H1 (cell line): Measurements from ENCODE around the gene TMEM236. TPM values are rescaled to one million over a fixed set of nuclear protein-coding genes. Genes with fewer than 3 reads are reported as not detected.

ENCODE experiments used
- CTCF ChIA-PET: fragments of 300-600 bp; sonication (Branson Sonifier 250); formaldehyde crosslinking; loops from one replicate; lab custom pipeline; 2021; ENCODE audit not compliant: partially characterized antibody; lab: Charles Lee
- POLR2A ChIA-PET: fragments of 300-600 bp; sonication (Branson Sonifier 250); formaldehyde crosslinking; loops from one replicate; lab custom pipeline; 2021; ENCODE audit warnings: inconsistent platforms; ENCODE audit not compliant: partially characterized antibody; lab: Charles Lee
- DNase-seq, 2 experiments: peaks; one replicate each; pipeline versions ENCODE4 v3.0.0 to v3.0.0-alpha.2; 2010 to 2022; ENCODE audit warnings: low spot score in 2 of 2, low read depth in 1 of 2, mixed read lengths in 1 of 2
- FAIRE-seq: peaks from 2 replicates; lab custom pipeline; 2011; peaks lifted over from hg19 to GRCh38; lab: Jason Lieb, UNC
- H2AFZ ChIP-seq: 2 replicates; pipeline ENCODE4 v1.8.1; 2012; ENCODE audit warnings: low read length, inconsistent platforms
- H2AK5ac ChIP-seq: 2 replicates; pipeline ENCODE4 v1.6.1; 2013; ENCODE audit warnings: low read depth, low read length
- H2BK120ac ChIP-seq: replicated peaks from 2 replicates; pipeline ENCODE3; 2013; ENCODE audit warnings: low read depth, low read length, inconsistent platforms
- H2BK12ac ChIP-seq: 2 replicates; pipeline ENCODE4 v1.6.1; 2013; ENCODE audit warnings: low read depth, low read length
- H2BK15ac ChIP-seq: 2 replicates; pipeline ENCODE4 v1.6.1; 2013; ENCODE audit warnings: low read length
- H2BK20ac ChIP-seq: 2 replicates; pipeline ENCODE4 v1.6.1; 2013; ENCODE audit warnings: low read length
- H2BK5ac ChIP-seq: 2 replicates; pipeline ENCODE4 v1.6.1; 2013; ENCODE audit warnings: low read depth, low read length
- H3K14ac ChIP-seq: 2 replicates; pipeline ENCODE4 v1.6.1; 2013; ENCODE audit warnings: inconsistent platforms; ENCODE audit not compliant: insufficient read length
- H3K18ac ChIP-seq: 2 replicates; pipeline ENCODE4 v1.6.1; 2013; ENCODE audit warnings: low read length; ENCODE audit errors: extremely low read depth
- H3K23ac ChIP-seq: 2 replicates; pipeline ENCODE4 v1.6.1; 2013; ENCODE audit warnings: inconsistent platforms; ENCODE audit not compliant: insufficient read length
- H3K23me2 ChIP-seq: 2 replicates; pipeline ENCODE4 v1.6.1; 2013; ENCODE audit warnings: low read depth, low read length
- H3K27ac ChIP-seq: 2 replicates; pipeline ENCODE4 v1.6.1; 2011; ENCODE audit warnings: low read depth, low read length, inconsistent platforms
- H3K27me3 ChIP-seq, 4 experiments: replicated peaks in 1 of 4; 1 replicate in 1 of 4; 2 replicates in 3 of 4; pipeline versions ENCODE4 v1.6.1 to v1.8.1; 2011 to 2013; ENCODE audit warnings: low read length in 3 of 4, mild to moderate bottlenecking in 3 of 4, inconsistent platforms in 2 of 4, mixed read lengths in 2 of 4, moderate library complexity in 1 of 4; ENCODE audit not compliant: control insufficient read depth in 3 of 4, insufficient read depth in 3 of 4; ENCODE audit errors: extremely low read depth in 1 of 4
- H3K36me3 ChIP-seq, 4 experiments: 2 replicates each; pipeline versions ENCODE4 v1.6.1 to v1.8.1; 2011 to 2013; ENCODE audit warnings: mild to moderate bottlenecking in 4 of 4, low read length in 3 of 4, moderate library complexity in 2 of 4, control low read depth in 1 of 4, inconsistent platforms in 1 of 4; ENCODE audit not compliant: insufficient read depth in 4 of 4, control insufficient read depth in 2 of 4
- H3K4ac ChIP-seq: replicated peaks from 2 replicates; pipeline ENCODE3; 2013; ENCODE audit warnings: low read length, low read depth, mixed read lengths, inconsistent platforms; ENCODE audit not compliant: insufficient read length
- H3K4me1 ChIP-seq, 4 experiments: replicated peaks in 1 of 4; 1 replicate in 1 of 4; 2 replicates in 3 of 4; pipeline versions ENCODE4 v1.6.1 to v1.8.1; 2011 to 2013; ENCODE audit warnings: low read length in 3 of 4, inconsistent platforms in 2 of 4, mixed read lengths in 1 of 4; ENCODE audit not compliant: insufficient read depth in 4 of 4, control insufficient read depth in 3 of 4
- H3K4me2 ChIP-seq, 2 experiments: 2 replicates each; pipeline versions ENCODE4 v1.6.1 to v1.8.1; 2011 to 2013; ENCODE audit warnings: low read depth in 2 of 2, low read length in 2 of 2, control low read depth in 1 of 2, inconsistent platforms in 1 of 2, mild to moderate bottlenecking in 1 of 2; ENCODE audit not compliant: insufficient read depth in 1 of 2
- H3K4me3 ChIP-seq, 4 experiments: fragments of 200-600, 300-600 bp in 1 of 4; sonication (generic), shearing (Covaris generic), sonication (Bioruptor Twin) in 1 of 4; 2 replicates each; pipeline versions ENCODE4 v1.5.1 to v1.8.1; 2011 to 2016; ENCODE audit warnings: low read length in 4 of 4, low read depth in 3 of 4, control low read depth in 2 of 4, inconsistent platforms in 2 of 4, mild to moderate bottlenecking in 2 of 4, mixed read lengths in 1 of 4, moderate library complexity in 1 of 4; ENCODE audit not compliant: insufficient read depth in 2 of 4; ENCODE audit errors: extremely low read depth in 1 of 4
- H3K56ac ChIP-seq: replicated peaks from 2 replicates; pipeline ENCODE3; 2013; ENCODE audit warnings: low read depth, mild to moderate bottlenecking, mixed read lengths, low read length, inconsistent platforms; ENCODE audit not compliant: insufficient read length
- H3K79me1 ChIP-seq: 2 replicates; pipeline ENCODE4 v1.6.1; 2013; ENCODE audit warnings: low read depth, low read length, control low read depth
- H3K79me2 ChIP-seq, 2 experiments: 2 replicates each; pipeline versions ENCODE4 v1.6.1 to v1.8.1; 2012 to 2013; ENCODE audit warnings: low read length in 2 of 2, mild to moderate bottlenecking in 2 of 2, inconsistent platforms in 1 of 2; ENCODE audit not compliant: insufficient read depth in 2 of 2, control insufficient read depth in 1 of 2
- H3K9ac ChIP-seq, 4 experiments: replicated peaks in 1 of 4; 1 replicate in 1 of 4; 2 replicates in 3 of 4; pipeline versions ENCODE4 v1.6.1 to v1.8.1; 2011 to 2013; ENCODE audit warnings: low read depth in 3 of 4, low read length in 3 of 4, control low read depth in 2 of 4, mild to moderate bottlenecking in 2 of 4, moderate library complexity in 2 of 4, inconsistent platforms in 1 of 4; ENCODE audit errors: extremely low read depth in 1 of 4
- H3K9me3 ChIP-seq, 2 experiments: 2 replicates each; pipeline versions ENCODE4 v1.6.1 to v1.8.1; 2012 to 2013; ENCODE audit warnings: mild to moderate bottlenecking in 2 of 2, moderate library complexity in 2 of 2, control low read depth in 1 of 2, inconsistent platforms in 1 of 2, low read depth in 1 of 2, low read length in 1 of 2, mixed read lengths in 1 of 2; ENCODE audit not compliant: insufficient read depth in 2 of 2
- H4K20me1 ChIP-seq, 2 experiments: replicated peaks in 1 of 2; 2 replicates each; pipeline versions ENCODE3 to v1.8.1; 2011 to 2013; ENCODE audit warnings: inconsistent platforms in 2 of 2, low read length in 2 of 2, mild to moderate bottlenecking in 1 of 2; ENCODE audit not compliant: insufficient read depth in 2 of 2, control insufficient read depth in 1 of 2
- H4K5ac ChIP-seq: 2 replicates; pipeline ENCODE4 v1.6.1; 2013; ENCODE audit warnings: low read length, low read depth, mixed read lengths, inconsistent platforms; ENCODE audit not compliant: insufficient read length
- H4K8ac ChIP-seq: 2 replicates; pipeline ENCODE4 v1.8.0; 2013; ENCODE audit warnings: mild to moderate bottlenecking, moderate library complexity, low read length, inconsistent platforms; ENCODE audit not compliant: insufficient read depth; ENCODE audit errors: extremely low read depth
- H4K91ac ChIP-seq: replicated peaks from 2 replicates; pipeline ENCODE3; 2013; ENCODE audit warnings: low read length, mixed read lengths, inconsistent platforms; ENCODE audit not compliant: insufficient read length
- BACH1 ChIP-seq: IDR thresholded peaks from 2 replicates; pipeline ENCODE4 v1.6.1; 2012; ENCODE audit warnings: low read length, improper control_type of control experiment
- CEBPB ChIP-seq: IDR thresholded peaks from 2 replicates; pipeline ENCODE4 v1.6.1; 2012; ENCODE audit warnings: low read depth, low read length
- FOSL1 ChIP-seq: IDR thresholded peaks from 2 replicates; pipeline ENCODE4 v1.6.1; 2011; ENCODE audit warnings: mild to moderate bottlenecking, low read depth, low read length, moderate library complexity; ENCODE audit not compliant: insufficient read depth
- HDAC2 ChIP-seq, 2 experiments: fragments of 300-600 bp in 1 of 2; sonication (generic) in 1 of 2; IDR thresholded peaks; 2 replicates each; pipeline ENCODE4 v1.6.1; 2011 to 2012; ENCODE audit warnings: low read depth in 2 of 2, low read length in 2 of 2, mild to moderate bottlenecking in 2 of 2, moderate library complexity in 2 of 2, borderline replicate concordance in 1 of 2, inconsistent platforms in 1 of 2
- HDAC6 ChIP-seq: IDR thresholded peaks from one replicate; pipeline ENCODE4 v1.7.1; 2012; ENCODE audit warnings: low read depth, mild to moderate bottlenecking, inconsistent platforms, low read length, moderate library complexity
- SP1 ChIP-seq: IDR thresholded peaks from 2 replicates; pipeline ENCODE4 v1.6.1; 2011; ENCODE audit warnings: low read depth, low read length
- YY1 ChIP-seq: IDR thresholded peaks from 2 replicates; pipeline ENCODE4 v1.6.1; 2011; ENCODE audit warnings: low read depth, mild to moderate bottlenecking, low read length
- ZNF274 ChIP-seq: IDR thresholded peaks from 2 replicates; pipeline ENCODE4 v1.7.0; 2012; ENCODE audit warnings: low read length, borderline replicate concordance; ENCODE audit errors: extremely low read depth
- WGBS, 2 experiments: shearing (Covaris generic) in 1 of 2; methylation state at CpG; one replicate each; pipeline versions ENCODE4 v1.1.6 to v1.1.7; 2013 to 2015; ENCODE audit warnings: low lambda C conversion rate in 2 of 2, mixed read lengths in 2 of 2, inconsistent platforms in 1 of 2, low coverage in 1 of 2, missing lambda C conversion rate in 1 of 2; ENCODE audit not compliant: insufficient replicate concordance in 2 of 2, insufficient coverage in 1 of 2, insufficient read length in 1 of 2; ENCODE audit errors: extremely low coverage in 1 of 2, missing lambda C conversion rate in 1 of 2; 5-methylcytosine and 5-hydroxymethylcytosine counted together
- polyA plus RNA-seq, 7 experiments: library from polyadenylated mRNA; depleted of rRNA in 3 of 7; stranded (reverse) in 5 of 7; unstranded in 2 of 7; fragments of >200 nt in 5 of 7; fragments of 200-250 nt in 2 of 7; gene quantifications; 1 replicate in 5 of 7; 2 replicates in 1 of 7; 4 replicates in 1 of 7; pipeline versions ENCODE4 v1.2.1 to v1.2.3, GENCODE V29; 2011 to 2013; ENCODE audit warnings: missing spikeins in 2 of 7, mixed read lengths in 2 of 7
- total RNA-seq: library from RNA; stranded (reverse); fragmentation: NEBNext Ultra II Directional; extraction: Animal tissue kit (Norgen Biotek cat#: 25700); gene quantifications from 2 replicates; pipeline ENCODE4 v1.2.1, GENCODE V29; 2021

The TMEM236 gene
- total and polyA plus RNA-seq, 2 of the 8 experiments (the other 6 are each of a cell fraction or from before 2014, with no cell fraction given), result 0.02 to 0.07 TPM

DNA sequence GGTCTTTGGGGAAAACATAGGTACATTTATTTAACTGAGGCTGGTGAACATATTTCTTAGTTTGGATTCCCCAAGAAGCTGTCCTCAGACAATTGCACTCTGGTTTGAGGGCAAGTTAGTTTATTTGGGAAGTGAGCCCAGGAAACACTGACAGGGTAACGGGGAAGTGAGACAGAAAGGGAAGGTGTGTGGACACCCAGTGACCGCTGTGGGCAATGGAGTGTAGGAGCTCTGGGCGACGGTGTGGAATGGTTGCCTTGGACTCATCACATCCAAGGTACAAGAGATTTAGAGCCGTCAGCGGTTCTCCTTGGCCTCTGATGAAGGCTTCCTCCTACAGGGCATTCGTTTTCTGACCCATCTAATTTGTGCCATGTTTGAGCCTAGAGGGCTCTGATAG lies 64.2 kb downstream of the TMEM236 start:
- H4K91ac ChIP-seq, result no peak overlapping the region
- H2BK20ac ChIP-seq, result no peak overlapping the region
- no peak overlapping the region for H2BK12ac ChIP-seq
- no peaks in the 10 kb centered on the region for H4K20me1 ChIP-seq
- H4K8ac ChIP-seq, result no peak overlapping the region
- no peaks in the 10 kb centered on the region; the same call in 1 of the 2 replicates for H3K23me2 ChIP-seq
- 95% methylated on average over 7 of the region's 7 CpGs; no CpG with 5 or more reads in 1 of the 2 experiments for WGBS, 2 experiments
- H3K79me2 ChIP-seq, result no peaks in the 10 kb centered on the region
- H3K9ac ChIP-seq, result no peak overlapping the region
- H3K4me2 ChIP-seq, result no peak overlapping the region
- H3K4ac ChIP-seq, result no peak overlapping the region
- no peak overlapping the region for H2BK5ac ChIP-seq
- H2AFZ ChIP-seq, result no peak overlapping the region
- H3K79me1 ChIP-seq, result no peaks in the 10 kb centered on the region
- CTCF ChIA-PET, result interaction anchor here (1.1 to 1.2 kb wide), 2 partner anchors 10 to 15 kb away, joined by 5 read pairs; no protein-coding TSS in a partner anchor
- no peak overlapping the region for H3K14ac ChIP-seq
- no peak overlapping the region for H4K5ac ChIP-seq
- H3K27ac ChIP-seq, result no peak overlapping the region
- no peak overlapping the region for H3K56ac ChIP-seq
- no peak overlapping the region for H3K23ac ChIP-seq
- FAIRE-seq (no peak), DNase-seq (no peak)
- no peak overlapping the region for H2BK120ac ChIP-seq
- no peak overlapping the region for H3K18ac ChIP-seq
- H3K4me3 ChIP-seq, result no peak overlapping the region
- H3K36me3 ChIP-seq, result no peaks in the 10 kb centered on the region
- no peak for TF ChIP-seq ZNF274
- TF ChIP-seq BACH1, result no peak
- no peak for TF ChIP-seq FOSL1
- TF ChIP-seq SP1, result no peak
- TF ChIP-seq YY1, result no peak
- TF ChIP-seq HDAC6, result no peak
- TF ChIP-seq HDAC2 (IDR thresholded peaks at IDR 0.05; ENCODE audit: borderline replicate concordance in 1 of 2, low read depth in 2 of 2, low read length in 2 of 2), result no peak
- TF ChIP-seq CEBPB, result no peak
- TF ChIP-seq, all 59 proteins: peak for 0
- POLR2A ChIA-PET, result no interaction called here
- H3K27me3 ChIP-seq, result peaks cover 0 to 1% (median 0%) of the 10 kb centered on the region in 4 experiments; a peak in 1 of 7 replicates
- H3K4me1 ChIP-seq, result no peaks in the 10 kb centered on the region
- no peaks in the 10 kb centered on the region for H3K9me3 ChIP-seq
- no peak overlapping the region for H2BK15ac ChIP-seq
- no peak overlapping the region for H2AK5ac ChIP-seq
